ENCODE data around the gene NPPC.

GRCh38 chr2:231942180-231942579, 16.0 kb upstream of the NPPC start:
- TF ChIP-seq, protein P1, sequence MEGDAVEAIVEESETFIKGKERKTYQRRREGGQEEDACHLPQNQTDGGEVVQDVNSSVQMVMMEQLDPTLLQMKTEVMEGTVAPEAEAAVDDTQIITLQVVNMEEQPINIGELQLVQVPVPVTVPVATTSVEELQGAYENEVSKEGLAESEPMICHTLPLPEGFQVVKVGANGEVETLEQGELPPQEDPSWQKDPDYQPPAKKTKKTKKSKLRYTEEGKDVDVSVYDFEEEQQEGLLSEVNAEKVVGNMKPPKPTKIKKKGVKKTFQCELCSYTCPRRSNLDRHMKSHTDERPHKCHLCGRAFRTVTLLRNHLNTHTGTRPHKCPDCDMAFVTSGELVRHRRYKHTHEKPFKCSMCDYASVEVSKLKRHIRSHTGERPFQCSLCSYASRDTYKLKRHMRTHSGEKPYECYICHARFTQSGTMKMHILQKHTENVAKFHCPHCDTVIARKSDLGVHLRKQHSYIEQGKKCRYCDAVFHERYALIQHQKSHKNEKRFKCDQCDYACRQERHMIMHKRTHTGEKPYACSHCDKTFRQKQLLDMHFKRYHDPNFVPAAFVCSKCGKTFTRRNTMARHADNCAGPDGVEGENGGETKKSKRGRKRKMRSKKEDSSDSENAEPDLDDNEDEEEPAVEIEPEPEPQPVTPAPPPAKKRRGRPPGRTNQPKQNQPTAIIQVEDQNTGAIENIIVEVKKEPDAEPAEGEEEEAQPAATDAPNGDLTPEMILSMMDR (conservative IDR thresholded peaks at IDR 0.05; ENCODE audit: low read depth, low read length): no peak
- TF ChIP-seq EZH2phosphoT487 (IDR thresholded peaks at IDR 0.05; ENCODE audit: borderline replicate concordance, low read length) (no peak), EZH2 (IDR thresholded peaks at IDR 0.05; ENCODE audit: low read length, unreplicated experiment) (no peak)
